ENCODE results near the gene MYH9. TPM values are rescaled to one million over a fixed set of nuclear protein-coding genes. Genes with fewer than 3 reads are reported as not detected.

The MYH9 gene
- total RNA-seq, 2 experiments from 2014 or later, result 901 to 925 TPM

DNA sequence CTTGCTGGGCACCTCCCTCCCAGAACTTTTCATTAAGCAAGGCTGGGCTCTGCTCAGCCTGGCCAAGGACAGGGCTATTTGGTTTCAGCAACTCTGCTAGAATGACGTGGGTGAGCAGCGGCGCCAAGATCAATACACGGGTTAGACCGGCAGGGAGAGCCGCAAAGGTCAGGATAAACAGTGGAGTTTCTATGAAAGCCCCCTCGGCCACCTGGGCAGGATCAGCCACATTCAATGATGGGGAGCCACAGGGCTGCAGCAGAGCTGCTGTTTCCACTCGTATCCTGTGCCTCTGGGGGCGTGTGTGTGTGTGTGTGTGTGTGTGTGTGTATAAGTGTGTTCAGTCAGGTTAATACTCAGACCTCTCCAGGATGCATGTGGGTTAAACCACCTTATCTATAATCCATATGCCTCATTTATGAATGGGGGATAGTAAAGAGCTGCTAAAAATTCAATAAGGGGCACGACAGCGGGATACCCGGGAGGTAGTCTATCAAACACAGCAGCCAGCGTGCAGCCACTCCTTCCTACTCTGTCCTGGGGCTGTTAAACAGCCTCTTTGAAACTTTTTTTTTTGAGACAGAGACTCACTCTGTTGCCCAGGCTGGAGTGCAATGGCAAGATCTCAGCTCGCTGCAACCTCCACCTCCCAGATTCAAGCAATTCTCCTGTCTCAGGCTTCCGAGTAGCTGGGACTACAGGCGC, 34.8 kb downstream of the MYH9 start:
- no peaks in the 10 kb centered on the region for H3K9me3 Mint-ChIP-seq
- peak overlapping the region; percentile 75 for H3K4me3 Mint-ChIP-seq
- intact Hi-C loops (cut with DNase I, micrococcal nuclease), result loop anchor here in 1 of 2 experiments (1.0 kb wide), 1 partner anchor 21 kb away; no protein-coding TSS in a partner anchor
- TF ChIP-seq, protein P1, sequence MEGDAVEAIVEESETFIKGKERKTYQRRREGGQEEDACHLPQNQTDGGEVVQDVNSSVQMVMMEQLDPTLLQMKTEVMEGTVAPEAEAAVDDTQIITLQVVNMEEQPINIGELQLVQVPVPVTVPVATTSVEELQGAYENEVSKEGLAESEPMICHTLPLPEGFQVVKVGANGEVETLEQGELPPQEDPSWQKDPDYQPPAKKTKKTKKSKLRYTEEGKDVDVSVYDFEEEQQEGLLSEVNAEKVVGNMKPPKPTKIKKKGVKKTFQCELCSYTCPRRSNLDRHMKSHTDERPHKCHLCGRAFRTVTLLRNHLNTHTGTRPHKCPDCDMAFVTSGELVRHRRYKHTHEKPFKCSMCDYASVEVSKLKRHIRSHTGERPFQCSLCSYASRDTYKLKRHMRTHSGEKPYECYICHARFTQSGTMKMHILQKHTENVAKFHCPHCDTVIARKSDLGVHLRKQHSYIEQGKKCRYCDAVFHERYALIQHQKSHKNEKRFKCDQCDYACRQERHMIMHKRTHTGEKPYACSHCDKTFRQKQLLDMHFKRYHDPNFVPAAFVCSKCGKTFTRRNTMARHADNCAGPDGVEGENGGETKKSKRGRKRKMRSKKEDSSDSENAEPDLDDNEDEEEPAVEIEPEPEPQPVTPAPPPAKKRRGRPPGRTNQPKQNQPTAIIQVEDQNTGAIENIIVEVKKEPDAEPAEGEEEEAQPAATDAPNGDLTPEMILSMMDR (IDR thresholded peaks at IDR 0.05), result no peak
- H3K27ac Mint-ChIP-seq, result peak overlapping the region; percentile 93
- H3K9me3 ChIP-seq (ENCODE audit: control insufficient read depth in 1 of 2, insufficient read depth in 1 of 2, low read length in 2 of 2), result no peaks in the 10 kb centered on the region
- peaks cover 48% of the 10 kb centered on the region for H3K36me3 ChIP-seq (ENCODE audit: insufficient read depth, low read length)
- ChIA-PET POLR2A (interaction anchor here (1.4 to 49.5 kb wide), 3 partner anchors 2 to 24 kb away, joined by 7 to 1847 read pairs (median 1847); partner anchors contain the start of gene MYH9), CTCF (interaction anchor here (1.2 to 1.5 kb wide), 2 partner anchors 12 to 20 kb away, joined by 5 read pairs; no protein-coding TSS in a partner anchor)
- peaks cover 74% of the 10 kb centered on the region for H3K36me3 Mint-ChIP-seq (ENCODE audit: low read depth)
- ATAC-seq (ENCODE audit: poor library complexity), result peak; percentile 48
- peak overlapping the region; percentile 16 for H3K4me3 ChIP-seq (ENCODE audit: low read length)
- peak overlapping the region; percentile 59 to 71 for H3K27ac ChIP-seq (ENCODE audit: low read depth in 1 of 2, low read length in 2 of 2)
- no peaks in the 10 kb centered on the region for H3K27me3 Mint-ChIP-seq
- peak in 5 of 14 experiments; percentile 39 to 67 (median 61) for DNase-seq
- H3K4me1 Mint-ChIP-seq (ENCODE audit: low read depth), result peaks cover 91% of the 10 kb centered on the region
- peaks cover 98% of the 10 kb centered on the region for H3K4me1 ChIP-seq (ENCODE audit: insufficient read depth, low read length)
- no peaks in the 10 kb centered on the region for H3K27me3 ChIP-seq (ENCODE audit: control insufficient read depth in 1 of 2, insufficient read depth in 2 of 2, low read length in 2 of 2)

DNA sequence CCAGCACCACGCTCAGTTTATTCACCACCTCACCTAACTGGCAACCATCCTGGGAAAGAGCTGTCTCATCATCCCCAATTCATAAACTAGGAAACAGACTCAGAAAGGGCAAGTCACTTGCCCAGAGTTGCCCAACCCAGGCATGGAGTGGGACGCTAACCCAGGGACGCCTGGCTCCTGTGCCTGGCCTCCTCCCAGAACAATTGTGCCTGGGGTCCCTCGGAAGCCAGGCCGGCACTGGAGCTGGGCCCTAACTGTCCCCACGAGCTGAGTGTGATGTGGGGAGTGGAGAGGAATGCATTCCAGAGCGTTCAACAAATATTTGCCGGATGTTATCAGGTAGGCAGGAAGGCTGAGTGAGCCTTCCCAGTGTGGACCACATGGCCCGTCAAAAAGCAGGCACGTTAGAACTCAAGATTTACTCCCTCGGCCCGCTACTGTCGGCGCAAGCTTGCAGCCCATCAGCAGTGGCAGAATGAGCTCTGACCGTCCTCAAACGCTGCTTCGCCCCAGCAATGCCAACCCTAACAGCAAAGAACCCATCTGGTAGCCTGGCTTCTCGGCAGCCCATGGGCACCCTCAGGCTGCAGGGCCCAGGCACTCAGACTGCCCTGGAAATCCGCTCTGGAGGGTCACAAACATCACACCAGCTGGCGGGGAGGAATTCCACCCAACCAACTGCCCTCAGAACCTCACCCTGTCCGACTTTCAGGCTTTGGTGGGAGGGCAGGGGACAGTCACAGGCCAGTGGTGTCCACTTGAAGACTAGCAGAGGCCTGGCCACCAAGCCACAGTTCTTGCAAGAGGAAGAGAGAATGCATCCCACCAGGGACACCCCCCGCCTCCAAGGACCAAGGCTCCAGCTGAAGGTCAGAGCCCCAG, 35.6 kb downstream of the MYH9 start:
- Histone ChIP-seq H3K36me3 (ENCODE audit: insufficient read depth, low read length) (peaks cover 54% of the 10 kb centered on the region), H3K4me1 (ENCODE audit: insufficient read depth, low read length) (peaks cover 96% of the 10 kb centered on the region), H3K9me3 (ENCODE audit: control insufficient read depth in 1 of 2, insufficient read depth in 1 of 2, low read length in 2 of 2) (no peaks in the 10 kb centered on the region), H3K4me3 (ENCODE audit: low read length) (peak overlapping the region; percentile 16), H3K27ac (ENCODE audit: low read depth in 1 of 2, low read length in 2 of 2) (peak overlapping the region; percentile 59 to 71), H3K27me3 (ENCODE audit: control insufficient read depth in 1 of 2, insufficient read depth in 2 of 2, low read length in 2 of 2) (no peaks in the 10 kb centered on the region)
- H3K27ac Mint-ChIP-seq, result peak overlapping the region; percentile 93
- ATAC-seq (ENCODE audit: poor library complexity), result no peak
- no peaks in the 10 kb centered on the region for H3K27me3 Mint-ChIP-seq
- TF ChIP-seq, protein P1 (IDR thresholded peaks at IDR 0.05), result no peak
- CTCF ChIA-PET, result interaction anchor here (1.2 to 1.5 kb wide), 3 partner anchors 11 to 33 kb away, joined by 3 to 5 read pairs (median 5); no protein-coding TSS in a partner anchor
- H3K9me3 Mint-ChIP-seq, result no peaks in the 10 kb centered on the region
- no peak for DNase-seq
- POLR2A ChIA-PET, result interaction anchor here (1.4 to 49.5 kb wide), 3 partner anchors 3 to 24 kb away, joined by 7 to 1847 read pairs (median 1847); partner anchors contain the start of gene MYH9
- H3K4me3 Mint-ChIP-seq, result peak overlapping the region; percentile 76
- intact Hi-C loops (cut with DNase I, micrococcal nuclease), result no loop called here
- peaks cover 76% of the 10 kb centered on the region for H3K36me3 Mint-ChIP-seq (ENCODE audit: low read depth)
- H3K4me1 Mint-ChIP-seq (ENCODE audit: low read depth), result peaks cover 89% of the 10 kb centered on the region
